ENCODE measurements around the gene ADK. TPM values are rescaled to one million over a fixed set of nuclear protein-coding genes. Genes with fewer than 3 reads are reported as not detected.

The ADK gene
- total and polyA plus RNA-seq, 5 donors from 2014 or later: 33.3 to 83.0 (median 63.7) TPM

DNA sequence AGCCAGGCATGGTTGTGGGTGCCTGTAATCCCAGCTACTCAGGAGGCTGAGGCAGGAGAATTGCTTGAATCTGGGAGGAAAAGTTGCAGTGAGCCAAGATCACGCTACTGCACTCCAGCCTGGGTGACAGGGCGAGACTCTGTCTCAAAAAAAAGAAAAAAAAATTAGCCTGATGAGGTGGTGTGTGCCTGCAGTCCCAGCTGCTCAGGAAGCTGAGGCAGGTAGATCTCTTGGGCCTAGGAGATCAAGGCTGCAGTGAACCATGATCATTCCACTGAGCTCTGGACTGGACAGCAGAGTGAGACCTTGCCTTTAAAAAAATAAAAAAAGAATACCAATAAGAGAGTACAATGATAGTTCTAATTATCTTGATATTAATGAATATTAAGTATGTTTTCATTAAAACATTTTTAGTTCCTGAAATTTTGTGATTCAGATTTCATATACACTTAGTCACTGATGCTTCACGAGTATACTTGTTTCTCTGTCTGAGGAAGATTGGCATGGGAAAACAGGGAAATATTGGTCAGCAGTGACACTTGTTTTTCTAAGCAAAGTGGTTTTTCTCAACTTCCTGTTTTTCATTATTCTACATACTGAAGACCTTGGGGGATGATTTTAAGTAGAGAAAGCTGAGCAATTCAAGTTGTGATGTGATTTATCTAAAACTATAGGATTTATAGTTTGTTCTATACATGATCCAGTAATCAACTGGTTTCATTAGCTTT, 76.8 kb downstream of the ADK start:
- H3K9me3 Mint-ChIP-seq: no peaks in the 10 kb centered on the region
- H3K4me3 Mint-ChIP-seq: peak overlapping the region; percentile 15 to 89 (median 79)
- ATAC-seq (ENCODE audit: low read depth in 2 of 2) (peak; percentile 53 to 57), DNase-seq (peak in 2 of 3 donors; percentile 27 to 56)
- H3K27ac ChIP-seq (ENCODE audit: insufficient read depth, low read length, poor library complexity, severe bottlenecking): peak overlapping the region; percentile 72
- H3K27me3 Mint-ChIP-seq: no peaks in the 10 kb centered on the region
- peaks cover 37% of the 10 kb centered on the region for H3K4me1 ChIP-seq (ENCODE audit: control insufficient read depth, insufficient read depth, low read length, poor library complexity, severe bottlenecking)
- H3K9me3 ChIP-seq (ENCODE audit: control insufficient read depth in 2 of 2, low read length in 2 of 2): no peaks in the 10 kb centered on the region
- H3K4me3 ChIP-seq (ENCODE audit: low read depth, low read length): peak overlapping the region; percentile 81
- H3K27me3 ChIP-seq (ENCODE audit: control insufficient read depth, insufficient read depth, low read length): no peaks in the 10 kb centered on the region
- H3K27ac Mint-ChIP-seq: peak overlapping the region; percentile 96 to 98 (median 97)
- peaks cover 26 to 58% (median 40%) of the 10 kb centered on the region in 4 donors for H3K4me1 Mint-ChIP-seq
- no peaks in the 10 kb centered on the region for H3K36me3 Mint-ChIP-seq
- H3K36me3 ChIP-seq (ENCODE audit: control insufficient read depth, insufficient read depth, low read length): no peaks in the 10 kb centered on the region

- ATAC-seq (ENCODE audit: low read depth in 2 of 2) (no peak), DNase-seq (no peak)
- peaks cover 13 to 42% (median 40%) of the 10 kb centered on the region in 4 donors for H3K4me1 Mint-ChIP-seq
- Histone ChIP-seq H3K27me3 (ENCODE audit: control insufficient read depth, insufficient read depth, low read length) (no peaks in the 10 kb centered on the region), H3K27ac (ENCODE audit: insufficient read depth, low read length, poor library complexity, severe bottlenecking) (no peak overlapping the region), H3K4me1 (ENCODE audit: control insufficient read depth, insufficient read depth, low read length, poor library complexity, severe bottlenecking) (peaks cover 27% of the 10 kb centered on the region), H3K9me3 (ENCODE audit: control insufficient read depth in 2 of 2, low read length in 2 of 2) (no peaks in the 10 kb centered on the region), H3K36me3 (ENCODE audit: control insufficient read depth, insufficient read depth, low read length) (no peaks in the 10 kb centered on the region), H3K4me3 (ENCODE audit: low read depth, low read length) (no peak overlapping the region)
- H3K36me3 Mint-ChIP-seq: no peaks in the 10 kb centered on the region
- peak overlapping the region; percentile 2 to 66 (median 39) for H3K27ac Mint-ChIP-seq
- no peaks in the 10 kb centered on the region for H3K27me3 Mint-ChIP-seq
- no peaks in the 10 kb centered on the region for H3K9me3 Mint-ChIP-seq
- peak overlapping the region in 1 of 4 donors; percentile 22 for H3K4me3 Mint-ChIP-seq
Observed at GRCh38 chr10:74231375-74231774, 80.4 kb downstream of the ADK start.

- Mint-ChIP-seq H3K27me3 (no peaks in the 10 kb centered on the region), H3K27ac (peak overlapping the region in 2 of 3 donors; percentile 24 to 37), H3K9me3 (no peaks in the 10 kb centered on the region), H3K36me3 (no peaks in the 10 kb centered on the region), H3K4me3 (no peak overlapping the region), H3K4me1 (peaks cover 8 to 33% (median 28%) of the 10 kb centered on the region in 4 donors)
- H3K27me3 ChIP-seq (ENCODE audit: control insufficient read depth, insufficient read depth, low read length): no peaks in the 10 kb centered on the region
- no peak overlapping the region for H3K4me3 ChIP-seq (ENCODE audit: low read depth, low read length)
- H3K27ac ChIP-seq (ENCODE audit: insufficient read depth, low read length, poor library complexity, severe bottlenecking): no peak overlapping the region
- DNase-seq (no peak), ATAC-seq (ENCODE audit: low read depth in 2 of 2) (no peak)
- H3K9me3 ChIP-seq (ENCODE audit: control insufficient read depth in 2 of 2, low read length in 2 of 2): no peaks in the 10 kb centered on the region
- H3K4me1 ChIP-seq (ENCODE audit: control insufficient read depth, insufficient read depth, low read length, poor library complexity, severe bottlenecking): peaks cover 11% of the 10 kb centered on the region
- no peaks in the 10 kb centered on the region for H3K36me3 ChIP-seq (ENCODE audit: control insufficient read depth, insufficient read depth, low read length)
Observed at GRCh38 chr10:74233281-74233680, 82.3 kb downstream of the ADK start.

GRCh38 chr10:74234569-74234968, 83.5 kb downstream of the ADK start:
- Histone ChIP-seq H3K4me1 (ENCODE audit: control insufficient read depth, insufficient read depth, low read length, poor library complexity, severe bottlenecking) (no peaks in the 10 kb centered on the region), H3K27ac (ENCODE audit: insufficient read depth, low read length, poor library complexity, severe bottlenecking) (no peak overlapping the region), H3K36me3 (ENCODE audit: control insufficient read depth, insufficient read depth, low read length) (no peaks in the 10 kb centered on the region), H3K4me3 (ENCODE audit: low read depth, low read length) (no peak overlapping the region), H3K9me3 (ENCODE audit: control insufficient read depth in 2 of 2, low read length in 2 of 2) (no peaks in the 10 kb centered on the region), H3K27me3 (ENCODE audit: control insufficient read depth, insufficient read depth, low read length) (no peaks in the 10 kb centered on the region)
- DNase-seq (peak in 2 of 3 donors; percentile 21 to 44), ATAC-seq (ENCODE audit: low read depth in 2 of 2) (no peak)
- Mint-ChIP-seq H3K4me1 (peaks cover 6 to 26% (median 20%) of the 10 kb centered on the region in 4 donors), H3K36me3 (no peaks in the 10 kb centered on the region), H3K27ac (no peak overlapping the region), H3K27me3 (no peaks in the 10 kb centered on the region), H3K9me3 (no peaks in the 10 kb centered on the region), H3K4me3 (no peak overlapping the region)

DNA sequence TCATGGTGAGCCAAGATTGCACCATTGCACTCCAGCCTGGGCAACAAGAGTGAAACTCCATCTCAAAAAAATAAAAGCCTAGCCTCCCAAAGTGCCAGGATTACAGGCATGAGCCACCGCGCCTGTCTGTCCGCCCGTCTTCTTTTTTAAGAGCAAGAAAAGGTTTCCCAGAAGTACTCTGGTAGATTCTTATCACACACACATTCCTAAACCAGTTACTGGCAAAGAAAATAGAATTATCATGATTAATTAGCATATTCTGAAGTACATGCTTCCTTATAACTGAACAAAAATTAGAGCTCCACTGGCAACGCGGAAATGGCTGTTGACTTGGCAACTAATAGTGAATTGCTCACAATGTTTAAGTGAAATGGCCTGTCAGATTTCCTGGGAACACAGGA, 87.0 kb downstream of the ADK start:
- no peak overlapping the region for H3K4me3 ChIP-seq (ENCODE audit: low read depth, low read length)
- Mint-ChIP-seq H3K4me3 (no peak overlapping the region), H3K4me1 (peaks cover 2 to 30% (median 15%) of the 10 kb centered on the region in 4 donors), H3K9me3 (no peaks in the 10 kb centered on the region), H3K36me3 (no peaks in the 10 kb centered on the region), H3K27ac (no peak overlapping the region), H3K27me3 (no peaks in the 10 kb centered on the region)
- H3K4me1 ChIP-seq (ENCODE audit: control insufficient read depth, insufficient read depth, low read length, poor library complexity, severe bottlenecking): no peaks in the 10 kb centered on the region
- H3K9me3 ChIP-seq (ENCODE audit: control insufficient read depth in 2 of 2, low read length in 2 of 2): no peaks in the 10 kb centered on the region
- DNase-seq (no peak), ATAC-seq (ENCODE audit: low read depth in 2 of 2) (no peak)
- no peak overlapping the region for H3K27ac ChIP-seq (ENCODE audit: insufficient read depth, low read length, poor library complexity, severe bottlenecking)
- H3K36me3 ChIP-seq (ENCODE audit: control insufficient read depth, insufficient read depth, low read length): peaks cover 5% of the 10 kb centered on the region
- H3K27me3 ChIP-seq (ENCODE audit: control insufficient read depth, insufficient read depth, low read length): no peaks in the 10 kb centered on the region

DNA sequence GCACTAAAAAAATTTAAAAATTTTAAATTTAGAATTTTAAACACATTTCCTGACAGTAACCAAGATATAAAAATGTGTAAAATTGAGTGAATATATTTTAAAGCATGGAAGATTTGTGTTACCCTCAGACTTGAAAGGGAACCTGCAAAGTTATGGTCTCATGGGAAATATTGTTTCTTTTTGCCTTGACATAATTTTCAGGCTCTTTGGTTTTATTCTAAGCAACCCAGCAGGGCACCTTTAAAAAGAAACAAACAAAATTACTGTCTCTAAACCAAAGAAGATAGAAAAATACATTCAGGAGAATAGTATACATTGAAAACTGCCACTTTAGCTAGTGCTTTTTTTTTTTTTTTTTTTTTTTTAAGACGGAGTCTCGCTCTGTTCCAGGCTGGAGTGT, 87.5 kb downstream of the ADK start:
- ATAC-seq (ENCODE audit: low read depth in 2 of 2) (no peak), DNase-seq (no peak)
- no peaks in the 10 kb centered on the region for H3K9me3 ChIP-seq (ENCODE audit: control insufficient read depth in 2 of 2, low read length in 2 of 2)
- no peak overlapping the region for H3K4me3 ChIP-seq (ENCODE audit: low read depth, low read length)
- Mint-ChIP-seq H3K4me1 (peaks cover 2 to 29% (median 13%) of the 10 kb centered on the region in 4 donors), H3K27me3 (no peaks in the 10 kb centered on the region), H3K4me3 (no peak overlapping the region), H3K9me3 (no peaks in the 10 kb centered on the region), H3K27ac (no peak overlapping the region), H3K36me3 (no peaks in the 10 kb centered on the region)
- no peaks in the 10 kb centered on the region for H3K27me3 ChIP-seq (ENCODE audit: control insufficient read depth, insufficient read depth, low read length)
- no peak overlapping the region for H3K27ac ChIP-seq (ENCODE audit: insufficient read depth, low read length, poor library complexity, severe bottlenecking)
- no peaks in the 10 kb centered on the region for H3K4me1 ChIP-seq (ENCODE audit: control insufficient read depth, insufficient read depth, low read length, poor library complexity, severe bottlenecking)
- H3K36me3 ChIP-seq (ENCODE audit: control insufficient read depth, insufficient read depth, low read length): peaks cover 9% of the 10 kb centered on the region

DNA sequence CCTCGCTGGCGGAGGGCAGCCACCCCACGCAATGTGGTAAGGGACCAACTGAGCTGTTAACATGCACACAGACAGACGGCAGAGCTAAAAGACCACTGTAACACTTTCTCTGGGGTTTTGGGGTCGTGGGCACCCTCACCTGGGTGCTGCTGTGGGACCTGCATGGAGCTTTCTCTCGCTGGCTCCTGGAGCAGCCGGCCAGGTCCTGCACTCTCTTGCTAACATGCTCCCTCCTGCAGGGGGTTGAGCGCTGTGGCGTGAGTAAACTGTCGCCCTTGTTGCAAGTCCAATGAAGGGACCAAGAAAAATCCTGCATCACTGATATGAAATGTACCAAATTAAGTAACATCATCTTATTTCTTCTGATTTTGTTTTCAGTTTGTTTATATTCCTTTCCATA, 92.0 kb downstream of the ADK start:
- Histone ChIP-seq H3K4me3 (ENCODE audit: low read depth, low read length) (no peak overlapping the region), H3K27me3 (ENCODE audit: control insufficient read depth, insufficient read depth, low read length) (no peaks in the 10 kb centered on the region), H3K9me3 (ENCODE audit: control insufficient read depth in 2 of 2, low read length in 2 of 2) (no peaks in the 10 kb centered on the region), H3K36me3 (ENCODE audit: control insufficient read depth, insufficient read depth, low read length) (peaks cover 10% of the 10 kb centered on the region), H3K27ac (ENCODE audit: insufficient read depth, low read length, poor library complexity, severe bottlenecking) (no peak overlapping the region), H3K4me1 (ENCODE audit: control insufficient read depth, insufficient read depth, low read length, poor library complexity, severe bottlenecking) (no peaks in the 10 kb centered on the region)
- Mint-ChIP-seq H3K4me1 (peaks cover 2 to 22% (median 15%) of the 10 kb centered on the region in 4 donors), H3K36me3 (no peaks in the 10 kb centered on the region), H3K27ac (peak overlapping the region in 1 of 3 donors; percentile 20), H3K4me3 (no peak overlapping the region), H3K9me3 (no peaks in the 10 kb centered on the region), H3K27me3 (no peaks in the 10 kb centered on the region)
- ATAC-seq (ENCODE audit: low read depth in 2 of 2) (no peak), DNase-seq (no peak)

Measured in CD4-positive, CD25-positive, alpha-beta regulatory T cell (primary cell).